SK-N-SH (cell line): ENCODE measurements around the gene SNX8. TPM values are rescaled to one million over a fixed set of nuclear protein-coding genes. Genes with fewer than 3 reads are reported as not detected.

Experiments used
- CHD2 ChIP-seq: fragments of 150-350 bp; IDR thresholded peaks from 2 replicates; pipeline ENCODE4 v1.6.1; 2018; ENCODE audit warnings: low read length; ENCODE audit not compliant: partially characterized antibody
- ELF1 ChIP-seq: IDR thresholded peaks from 2 replicates; pipeline ENCODE4 v1.4.0; 2012
- FOSL2 ChIP-seq: IDR thresholded peaks from 2 replicates; pipeline ENCODE4 v1.4.0; 2012; ENCODE audit warnings: low read depth, mild to moderate bottlenecking, moderate library complexity, borderline replicate concordance
- FOXJ3 ChIP-seq: sonication (generic); formaldehyde crosslinking; IDR thresholded peaks from 2 replicates; pipeline ENCODE4 v1.5.1; 2020; ENCODE audit warnings: mild to moderate bottlenecking, missing genetic modification reagents
- GABPA ChIP-seq: IDR thresholded peaks from 2 replicates; pipeline ENCODE4 v1.4.0; 2012; ENCODE audit warnings: low read depth, mild to moderate bottlenecking
- GATA2 ChIP-seq: sonication (generic); formaldehyde crosslinking; IDR thresholded peaks from 2 replicates; pipeline ENCODE4 v1.5.0; 2020; ENCODE audit warnings: mild to moderate bottlenecking, missing genetic modification reagents
- MEF2A ChIP-seq: IDR thresholded peaks from 2 replicates; pipeline ENCODE4 v1.4.0; 2012; ENCODE audit warnings: low read depth, borderline replicate concordance
- NFIC ChIP-seq: IDR thresholded peaks from 2 replicates; pipeline ENCODE4 v1.4.0; 2012; ENCODE audit warnings: borderline replicate concordance
- POLR2AphosphoS5 ChIP-seq: IDR thresholded peaks from 2 replicates; pipeline ENCODE4 v1.6.1; 2012; ENCODE audit warnings: low read depth, low read length
- RAD21 ChIP-seq: IDR thresholded peaks from 2 replicates; pipeline ENCODE4 v1.6.1; 2012; ENCODE audit warnings: mild to moderate bottlenecking, low read length
- RCOR1 ChIP-seq: fragments of 150-350 bp; IDR thresholded peaks from 2 replicates; pipeline ENCODE4 v1.6.1; 2017; ENCODE audit warnings: antibody characterized with exemption, low read length
- RXRA ChIP-seq: IDR thresholded peaks from 2 replicates; pipeline ENCODE4 v1.4.0; 2012; ENCODE audit warnings: low read depth, mild to moderate bottlenecking, borderline replicate concordance
- TAF1 ChIP-seq: IDR thresholded peaks from 2 replicates; pipeline ENCODE4 v1.6.1; 2012; ENCODE audit warnings: low read depth, mild to moderate bottlenecking, low read length, moderate library complexity, borderline replicate concordance
- TCF12 ChIP-seq: IDR thresholded peaks from 2 replicates; pipeline ENCODE4 v1.4.0; 2012
- TEAD4 ChIP-seq: IDR thresholded peaks from 2 replicates; pipeline ENCODE4 v1.4.0; 2012; ENCODE audit warnings: mild to moderate bottlenecking, borderline replicate concordance; ENCODE audit not compliant: insufficient read depth
- YY1 ChIP-seq: IDR thresholded peaks from 2 replicates; pipeline ENCODE4 v1.4.0; 2012; ENCODE audit warnings: low read depth, mild to moderate bottlenecking
- polyA plus RNA-seq, 3 experiments: library from polyadenylated mRNA; depleted of rRNA; stranded (reverse); fragments of >200 nt; gene quantifications; 2 replicates each; pipeline ENCODE4 v1.2.3, GENCODE V29; 2012
- TF ChIP-seq, protein P1 (sequence below): fragments of 200-600 bp; sonication (generic); IDR thresholded peaks from 2 replicates; pipeline ENCODE4 v1.6.1; 2017; ENCODE audit warnings: antibody characterized with exemption, mild to moderate bottlenecking, moderate library complexity
- TF ChIP-seq, protein P2 (sequence below): IDR thresholded peaks from 2 replicates; pipeline ENCODE4 v1.4.0; 2012; ENCODE audit warnings: low read depth, borderline replicate concordance
- TF ChIP-seq, protein P3 (sequence below): IDR thresholded peaks from 2 replicates; pipeline ENCODE4 v1.6.1; 2012; ENCODE audit warnings: mild to moderate bottlenecking, low read depth, low read length, moderate library complexity

Gene SNX8
- polyA plus RNA-seq, 1 of the 3 experiments (the other 2 are of a cell fraction), result 20.6 TPM

DNA sequence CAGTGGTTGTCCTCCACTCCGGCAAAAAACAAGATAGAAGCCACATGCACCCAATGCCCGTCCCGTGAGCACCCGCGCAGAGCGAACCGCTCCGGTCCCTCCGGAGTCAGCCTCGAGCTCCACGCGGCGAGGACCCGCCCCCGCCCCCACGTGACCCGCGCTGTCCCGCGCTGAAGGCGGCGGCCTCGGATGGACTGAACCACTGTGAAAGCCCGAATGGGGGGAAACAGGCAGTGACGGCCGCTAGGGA lies 39.6 kb upstream of the SNX8 start (continued):
- TF ChIP-seq, protein P1, sequence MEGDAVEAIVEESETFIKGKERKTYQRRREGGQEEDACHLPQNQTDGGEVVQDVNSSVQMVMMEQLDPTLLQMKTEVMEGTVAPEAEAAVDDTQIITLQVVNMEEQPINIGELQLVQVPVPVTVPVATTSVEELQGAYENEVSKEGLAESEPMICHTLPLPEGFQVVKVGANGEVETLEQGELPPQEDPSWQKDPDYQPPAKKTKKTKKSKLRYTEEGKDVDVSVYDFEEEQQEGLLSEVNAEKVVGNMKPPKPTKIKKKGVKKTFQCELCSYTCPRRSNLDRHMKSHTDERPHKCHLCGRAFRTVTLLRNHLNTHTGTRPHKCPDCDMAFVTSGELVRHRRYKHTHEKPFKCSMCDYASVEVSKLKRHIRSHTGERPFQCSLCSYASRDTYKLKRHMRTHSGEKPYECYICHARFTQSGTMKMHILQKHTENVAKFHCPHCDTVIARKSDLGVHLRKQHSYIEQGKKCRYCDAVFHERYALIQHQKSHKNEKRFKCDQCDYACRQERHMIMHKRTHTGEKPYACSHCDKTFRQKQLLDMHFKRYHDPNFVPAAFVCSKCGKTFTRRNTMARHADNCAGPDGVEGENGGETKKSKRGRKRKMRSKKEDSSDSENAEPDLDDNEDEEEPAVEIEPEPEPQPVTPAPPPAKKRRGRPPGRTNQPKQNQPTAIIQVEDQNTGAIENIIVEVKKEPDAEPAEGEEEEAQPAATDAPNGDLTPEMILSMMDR, result no peak
- TF ChIP-seq FOXJ3 (CRISPR knock-in tag), result peak; percentile 72; the same call in 1 of the 2 replicates
- no peak for TF ChIP-seq TCF12
- TF ChIP-seq, protein P2, sequence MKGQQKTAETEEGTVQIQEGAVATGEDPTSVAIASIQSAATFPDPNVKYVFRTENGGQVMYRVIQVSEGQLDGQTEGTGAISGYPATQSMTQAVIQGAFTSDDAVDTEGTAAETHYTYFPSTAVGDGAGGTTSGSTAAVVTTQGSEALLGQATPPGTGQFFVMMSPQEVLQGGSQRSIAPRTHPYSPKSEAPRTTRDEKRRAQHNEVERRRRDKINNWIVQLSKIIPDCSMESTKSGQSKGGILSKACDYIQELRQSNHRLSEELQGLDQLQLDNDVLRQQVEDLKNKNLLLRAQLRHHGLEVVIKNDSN, result peak; percentile 100
- TF ChIP-seq NFIC, result no peak
- peak; percentile 79; the same call in 1 of the 2 replicates for TF ChIP-seq TAF1
- no peak for TF ChIP-seq MEF2A
- no peak for TF ChIP-seq RAD21
- no peak for TF ChIP-seq GABPA
- TF ChIP-seq ELF1, result no peak
- TF ChIP-seq CHD2, result no peak
- no peak for TF ChIP-seq RCOR1
- no peak for TF ChIP-seq RXRA
- TF ChIP-seq TEAD4, result no peak
- no peak for TF ChIP-seq YY1
- TF ChIP-seq GATA2 (CRISPR knock-in tag), result no peak
- TF ChIP-seq FOSL2, result no peak
- TF ChIP-seq POLR2AphosphoS5, result peak; percentile 95
- TF ChIP-seq, protein P3, sequence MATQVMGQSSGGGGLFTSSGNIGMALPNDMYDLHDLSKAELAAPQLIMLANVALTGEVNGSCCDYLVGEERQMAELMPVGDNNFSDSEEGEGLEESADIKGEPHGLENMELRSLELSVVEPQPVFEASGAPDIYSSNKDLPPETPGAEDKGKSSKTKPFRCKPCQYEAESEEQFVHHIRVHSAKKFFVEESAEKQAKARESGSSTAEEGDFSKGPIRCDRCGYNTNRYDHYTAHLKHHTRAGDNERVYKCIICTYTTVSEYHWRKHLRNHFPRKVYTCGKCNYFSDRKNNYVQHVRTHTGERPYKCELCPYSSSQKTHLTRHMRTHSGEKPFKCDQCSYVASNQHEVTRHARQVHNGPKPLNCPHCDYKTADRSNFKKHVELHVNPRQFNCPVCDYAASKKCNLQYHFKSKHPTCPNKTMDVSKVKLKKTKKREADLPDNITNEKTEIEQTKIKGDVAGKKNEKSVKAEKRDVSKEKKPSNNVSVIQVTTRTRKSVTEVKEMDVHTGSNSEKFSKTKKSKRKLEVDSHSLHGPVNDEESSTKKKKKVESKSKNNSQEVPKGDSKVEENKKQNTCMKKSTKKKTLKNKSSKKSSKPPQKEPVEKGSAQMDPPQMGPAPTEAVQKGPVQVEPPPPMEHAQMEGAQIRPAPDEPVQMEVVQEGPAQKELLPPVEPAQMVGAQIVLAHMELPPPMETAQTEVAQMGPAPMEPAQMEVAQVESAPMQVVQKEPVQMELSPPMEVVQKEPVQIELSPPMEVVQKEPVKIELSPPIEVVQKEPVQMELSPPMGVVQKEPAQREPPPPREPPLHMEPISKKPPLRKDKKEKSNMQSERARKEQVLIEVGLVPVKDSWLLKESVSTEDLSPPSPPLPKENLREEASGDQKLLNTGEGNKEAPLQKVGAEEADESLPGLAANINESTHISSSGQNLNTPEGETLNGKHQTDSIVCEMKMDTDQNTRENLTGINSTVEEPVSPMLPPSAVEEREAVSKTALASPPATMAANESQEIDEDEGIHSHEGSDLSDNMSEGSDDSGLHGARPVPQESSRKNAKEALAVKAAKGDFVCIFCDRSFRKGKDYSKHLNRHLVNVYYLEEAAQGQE, result peak; percentile 69; the same call in 1 of the 2 replicates
